Endothelial cell of umbilical vein (primary cell): ENCODE results near the gene GPD1. TPM values are rescaled to one million over a fixed set of nuclear protein-coding genes. Genes with fewer than 3 reads are reported as not detected.

Experiments used
- BruUV-seq: library from RNA; stranded (reverse); fragments of 400-500 nt; replicated peaks from 2 replicates; lab custom pipeline; 2021; lab: Mats Ljungman, UMichigan
- CTCF ChIA-PET: fragments of 300-600, 350-600 bp; sonication (Branson Sonifier 250); formaldehyde crosslinking; loops from one replicate; lab custom pipeline; 2021; ENCODE audit warnings: antibody characterized with exemption, inconsistent platforms; lab: Charles Lee
- POLR2A ChIA-PET: fragments of 300-600, 350-600 bp; sonication (Branson Sonifier 250); formaldehyde crosslinking; loops from one replicate; lab custom pipeline; 2021; ENCODE audit warnings: antibody characterized with exemption, inconsistent platforms; lab: Charles Lee
- DNase-seq: peaks from one replicate; pipeline ENCODE4 v3.0.0-alpha.2; 2011; ENCODE audit warnings: low read depth, low spot score
- FAIRE-seq: peaks from 2 replicates; lab custom pipeline; 2011; peaks lifted over from hg19 to GRCh38; lab: Jason Lieb, UNC
- H2AFZ ChIP-seq: 2 replicates; pipeline ENCODE4 v1.6.0; 2012; ENCODE audit warnings: low read depth, low read length, control low read depth, inconsistent platforms
- H3K27ac ChIP-seq: 2 replicates; pipeline ENCODE4 v1.5.1; 2011; ENCODE audit warnings: low read depth, mild to moderate bottlenecking, control low read depth, low read length, moderate library complexity; ENCODE audit not compliant: insufficient read depth
- H3K27me3 ChIP-seq, 2 experiments: 2 replicates each; pipeline versions ENCODE4 v1.6.0 to v1.6.1; 2011; ENCODE audit warnings: low read length in 2 of 2, mixed read lengths in 1 of 2; ENCODE audit not compliant: control insufficient read depth in 2 of 2, insufficient read depth in 2 of 2
- H3K36me3 ChIP-seq, 2 experiments: 2 replicates in 1 of 2; 3 replicates in 1 of 2; pipeline ENCODE4 v1.5.1; 2011; ENCODE audit warnings: low read length in 2 of 2, mild to moderate bottlenecking in 1 of 2, moderate library complexity in 1 of 2; ENCODE audit not compliant: control insufficient read depth in 2 of 2, insufficient read depth in 2 of 2; ENCODE audit errors: extremely low read depth in 1 of 2
- H3K4me1 ChIP-seq: 3 replicates; pipeline ENCODE4 v1.5.1; 2011; ENCODE audit warnings: mild to moderate bottlenecking, low read length; ENCODE audit not compliant: control insufficient read depth, insufficient read depth; ENCODE audit errors: extremely low read depth
- H3K4me2 ChIP-seq: 2 replicates; pipeline ENCODE4 v1.6.1; 2011; ENCODE audit warnings: low read length, control low read depth, mixed read lengths; ENCODE audit not compliant: insufficient read depth
- H3K4me3 ChIP-seq, 3 experiments: fragments of 200-600 bp in 1 of 3; sonication (generic), shearing (Covaris generic) in 1 of 3; replicated peaks in 1 of 3; 2 replicates each; pipeline ENCODE4 v1.5.1; 2011 to 2016; ENCODE audit warnings: control low read depth in 3 of 3, low read length in 3 of 3, mild to moderate bottlenecking in 2 of 3, inconsistent platforms in 1 of 3, low read depth in 1 of 3, moderate library complexity in 1 of 3; ENCODE audit not compliant: insufficient read depth in 1 of 3
- H3K79me2 ChIP-seq: 2 replicates; pipeline ENCODE4 v1.6.0; 2012; ENCODE audit warnings: low read length, inconsistent platforms; ENCODE audit not compliant: control insufficient read depth, insufficient read depth
- H3K9ac ChIP-seq: replicated peaks from 2 replicates; pipeline ENCODE3; 2011; ENCODE audit warnings: low read length, control low read depth; ENCODE audit not compliant: insufficient read depth; ENCODE audit errors: extremely low read depth
- H3K9me1 ChIP-seq: replicated peaks from 3 replicates; pipeline ENCODE4 v1.6.0; 2011; ENCODE audit warnings: mild to moderate bottlenecking, low read length; ENCODE audit not compliant: control insufficient read depth, insufficient read depth; ENCODE audit errors: extremely low read depth
- H3K9me3 ChIP-seq: replicated peaks from 2 replicates; pipeline ENCODE4 v1.5.1; 2012; ENCODE audit warnings: low read length, inconsistent platforms; ENCODE audit not compliant: control insufficient read depth, insufficient read depth
- H4K20me1 ChIP-seq: replicated peaks from 2 replicates; pipeline ENCODE3; 2011; ENCODE audit warnings: mild to moderate bottlenecking, low read length; ENCODE audit not compliant: control insufficient read depth, insufficient read depth; ENCODE audit errors: extremely low read depth
- CTCF ChIP-seq, 2 donors: IDR thresholded peaks; 1 replicate in 1 of 2; 2 replicates in 1 of 2; pipeline ENCODE4 v1.5.1; 2011; ENCODE audit warnings: low read length in 2 of 2, mild to moderate bottlenecking in 2 of 2, moderate library complexity in 2 of 2, control low read depth in 1 of 2, inconsistent platforms in 1 of 2, low read depth in 1 of 2; ENCODE audit not compliant: insufficient read depth in 1 of 2; ENCODE audit errors: extremely low read depth in 1 of 2
- EZH2 ChIP-seq: IDR thresholded peaks from 2 replicates; pipeline ENCODE4 v1.6.1; 2012; ENCODE audit warnings: borderline replicate concordance, low read depth, mild to moderate bottlenecking, moderate library complexity, low read length, inconsistent platforms; ENCODE audit not compliant: severe bottlenecking
- FOS ChIP-seq: IDR thresholded peaks from 2 replicates; pipeline ENCODE4 v1.6.1; 2011; ENCODE audit warnings: mild to moderate bottlenecking, low read length, moderate library complexity, borderline replicate concordance; ENCODE audit not compliant: insufficient read depth
- GATA2 ChIP-seq: IDR thresholded peaks from 2 replicates; pipeline ENCODE4 v1.7.0; 2011; ENCODE audit warnings: low read depth, mild to moderate bottlenecking, moderate library complexity, mixed read lengths, low read length; ENCODE audit not compliant: insufficient read length, insufficient read depth
- JUN ChIP-seq: IDR thresholded peaks from 2 replicates; pipeline ENCODE4 v1.6.1; 2011; ENCODE audit warnings: borderline replicate concordance, low read depth; ENCODE audit not compliant: insufficient read length, insufficient read depth
- MAX ChIP-seq: IDR thresholded peaks from 2 replicates; pipeline ENCODE4 v1.6.1; 2011; ENCODE audit not compliant: insufficient read depth, insufficient read length
- MYC ChIP-seq: IDR thresholded peaks from one replicate; pipeline ENCODE4 v1.6.1; 2011; ENCODE audit warnings: mild to moderate bottlenecking, low read depth, low read length
- POLR2A ChIP-seq: IDR thresholded peaks from 2 replicates; pipeline ENCODE4 v1.6.1; 2012; ENCODE audit warnings: low read depth, mild to moderate bottlenecking, control low read depth, low read length
- POLR2AphosphoS5 ChIP-seq: IDR thresholded peaks from 2 replicates; pipeline ENCODE4 v1.6.1; 2012; ENCODE audit warnings: low read depth, mild to moderate bottlenecking, control low read depth, low read length, moderate library complexity; ENCODE audit not compliant: insufficient read depth
- dilution Hi-C: fragments of 300-500 bp; cut with MboI; formaldehyde crosslinking; loops from one replicate; pipeline ENCODE4 v1.15.0; 2019; ENCODE audit warnings: low sequenced_read_pairs; ENCODE audit not compliant: extremely low pct_ligation_motif_present
- intact Hi-C: fragments of 100-400 bp; cut with micrococcal nuclease; formaldehyde crosslinking; loops from one replicate; pipeline ENCODE4 v1.10.0; 2022
- polyA plus RNA-seq, 4 experiments: library from polyadenylated mRNA; depleted of rRNA in 3 of 4; stranded (reverse) in 3 of 4; unstranded in 1 of 4; fragments of >200 nt; gene quantifications; 2 replicates each; pipeline versions ENCODE4 v1.2.1 to v1.2.3, GENCODE V29; 2011 to 2012; ENCODE audit warnings: missing spikeins in 1 of 4
- total RNA-seq: library from RNA; stranded (reverse); gene quantifications from 2 replicates; pipeline ENCODE4 v1.2.3, GENCODE V29; 2021

The GPD1 gene
- total and polyA plus RNA-seq, 2 donors (not counting 3 experiments of a cell fraction or from before 2014, with no cell fraction given): 0.07 TPM; not detected in 1

GRCh38 chr12:50107416-50108268 is 3.8 kb downstream of the GPD1 start:
- ChIA-PET POLR2A (no interaction called here), CTCF (interaction anchor here (0.8 to 1.2 kb wide), 6 partner anchors 23 to 207 kb away, joined by 3 to 4 read pairs (median 4); partner anchors contain the start of gene SMARCD1)
- Histone ChIP-seq H3K4me3 (no peak overlapping the region), H3K27ac (no peak overlapping the region), H3K9me1 (no peaks in the 10 kb centered on the region), H3K9ac (no peak overlapping the region), H3K79me2 (no peaks in the 10 kb centered on the region), H4K20me1 (no peaks in the 10 kb centered on the region), H3K9me3 (no peaks in the 10 kb centered on the region), H3K27me3 (no peaks in the 10 kb centered on the region), H2AFZ (no peak overlapping the region), H3K36me3 (no peaks in the 10 kb centered on the region), H3K4me2 (no peak overlapping the region), H3K4me1 (peaks cover 6% of the 10 kb centered on the region)
- no peak for FAIRE-seq
- no peak for DNase-seq
- dilution Hi-C loops (no loop called here), intact Hi-C loops (no loop called here)
- TF ChIP-seq EZH2: no peak
- no peak for TF ChIP-seq JUN
- TF ChIP-seq POLR2AphosphoS5: no peak
- no peak for TF ChIP-seq MAX
- no peak for TF ChIP-seq MYC
- TF ChIP-seq CTCF (IDR thresholded peaks at IDR 0.05; ENCODE audit: extremely low read depth in 1 of 2, insufficient read depth in 1 of 2, low read depth in 1 of 2, low read length in 2 of 2): no peak
- no peak for TF ChIP-seq GATA2
- no peak for TF ChIP-seq POLR2A
- TF ChIP-seq FOS: no peak
- BruUV-seq: no TSS peak
